Renal cortical epithelial cell (primary cell): ENCODE results near the gene DAP3. TPM values are rescaled to one million over a fixed set of nuclear protein-coding genes. Genes with fewer than 3 reads are reported as not detected.
"Not testable (repeated sequence)": the region's sequence is repeated elsewhere in the genome, so short reads cannot be mapped to it uniquely, and the experiment has no call there.

ENCODE experiments used
- DNase-seq: peaks from one replicate; pipeline ENCODE4 v3.0.0-alpha.2; 2011; ENCODE audit warnings: low read depth
- total RNA-seq: library from RNA; depleted of rRNA; stranded (reverse); fragments of >200 nt; gene quantifications from 2 replicates; pipeline ENCODE4 v1.2.3, GENCODE V29; 2014

Gene DAP3
- total RNA-seq, 1 donor from 2014 or later = 78.1 TPM

DNA sequence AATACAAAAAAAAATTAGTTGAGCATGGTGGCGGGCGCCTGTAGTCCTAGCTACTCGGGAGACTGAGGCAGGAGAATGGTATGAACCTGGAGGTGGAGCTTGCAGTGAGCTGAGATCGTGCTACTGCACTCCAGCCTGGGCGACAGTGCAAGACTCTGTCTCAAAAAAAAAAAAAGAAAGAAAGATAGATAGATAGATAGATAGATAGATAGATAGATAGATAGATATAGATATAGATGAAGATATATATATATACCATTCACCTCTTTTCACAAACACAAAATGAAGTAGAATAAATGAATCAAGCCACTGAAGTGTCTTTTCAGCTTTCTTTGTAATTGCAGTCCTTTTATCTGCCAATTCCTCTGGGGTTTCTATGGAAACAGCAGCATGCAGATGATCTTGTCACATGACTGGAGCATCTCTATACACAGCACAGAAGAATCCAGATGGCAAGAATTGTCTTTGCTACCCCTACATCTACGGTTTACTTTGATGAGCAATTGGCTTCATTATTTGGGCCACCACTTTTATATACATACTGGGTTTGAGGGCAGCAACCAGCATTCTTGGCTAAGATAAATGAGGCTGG lies 29.7 kb downstream of the DAP3 start:
- DNase-seq = not testable (repeated sequence)

DNA sequence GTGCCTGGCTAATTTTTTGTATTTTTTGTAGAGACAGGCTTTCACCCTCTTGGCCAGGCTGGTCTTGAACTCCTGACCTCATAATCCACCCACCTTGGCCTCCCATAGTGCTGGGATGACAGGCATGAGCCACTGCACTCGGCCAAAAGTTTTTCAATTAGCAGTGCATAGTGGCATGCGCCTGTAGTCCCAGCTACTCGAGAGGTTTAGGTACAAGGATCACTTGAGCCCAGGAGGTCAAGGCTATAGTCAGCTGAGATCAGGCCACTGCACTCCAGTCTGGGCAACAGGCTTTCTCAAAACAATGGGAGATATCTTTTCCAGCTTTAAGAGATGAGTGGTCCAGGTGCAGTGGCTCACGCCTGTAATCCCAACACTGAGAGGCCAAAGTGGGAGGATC lies 30.8 kb downstream of the DAP3 start:
- no peak for DNase-seq

DNA sequence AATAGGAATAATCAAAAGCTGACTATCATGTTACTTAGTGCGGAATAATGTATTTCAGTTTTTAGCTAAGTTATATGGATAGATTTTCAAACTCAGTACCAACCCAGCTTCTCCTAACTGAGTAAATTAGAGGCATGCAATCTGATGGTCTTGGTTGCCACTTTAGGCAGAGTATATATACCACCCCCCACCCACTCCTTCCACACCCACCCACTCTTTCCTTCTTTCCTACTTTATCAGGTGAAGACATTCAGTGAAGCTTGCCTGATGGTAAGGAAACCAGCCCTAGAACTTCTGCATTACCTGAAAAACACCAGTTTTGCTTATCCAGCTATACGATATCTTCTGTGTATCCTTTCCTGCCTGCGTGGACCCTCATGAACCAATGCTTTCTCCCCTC lies 36.3 kb downstream of the DAP3 start:
- DNase-seq = no peak

DNA sequence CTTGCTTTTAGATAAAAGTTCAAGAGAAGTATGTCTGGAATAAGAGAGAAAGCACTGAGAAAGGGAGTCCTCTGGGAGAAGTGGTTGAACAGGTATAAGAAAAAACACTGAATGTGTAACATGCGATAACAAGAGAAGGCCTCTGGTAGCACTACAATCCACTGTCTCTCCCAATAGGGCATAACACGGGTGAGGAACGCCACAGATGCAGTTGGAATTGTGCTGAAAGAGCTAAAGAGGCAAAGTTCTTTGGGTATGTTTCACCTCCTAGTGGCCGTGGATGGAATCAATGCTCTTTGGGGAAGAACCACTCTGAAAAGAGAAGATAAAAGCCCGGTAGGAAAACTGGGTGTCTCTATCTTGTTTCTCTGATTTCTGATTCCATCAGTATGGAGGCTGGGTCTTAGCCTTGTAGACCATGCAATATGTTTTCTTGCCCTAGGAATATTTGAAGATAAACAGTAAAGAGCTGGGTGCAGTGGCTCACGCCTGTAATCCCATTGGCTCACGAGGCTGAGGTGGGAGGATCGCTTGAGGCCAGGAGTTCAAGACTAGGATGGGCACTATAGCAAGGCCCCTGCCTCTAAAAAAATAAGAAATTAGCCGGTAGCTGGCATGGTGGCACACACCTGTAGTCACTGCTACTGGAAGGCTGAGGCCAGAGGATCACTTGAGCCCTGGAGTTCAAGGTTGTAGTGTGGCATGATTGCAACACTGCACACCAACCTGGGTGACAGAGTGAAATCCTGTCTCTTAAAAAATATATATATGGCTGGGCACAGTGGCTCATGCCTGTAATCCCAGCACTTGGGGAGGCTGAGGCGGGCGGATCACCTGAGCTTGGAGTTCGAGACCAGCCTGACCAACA lies 40.4 kb downstream of the DAP3 start:
- DNase-seq = peak; percentile 54

DNA sequence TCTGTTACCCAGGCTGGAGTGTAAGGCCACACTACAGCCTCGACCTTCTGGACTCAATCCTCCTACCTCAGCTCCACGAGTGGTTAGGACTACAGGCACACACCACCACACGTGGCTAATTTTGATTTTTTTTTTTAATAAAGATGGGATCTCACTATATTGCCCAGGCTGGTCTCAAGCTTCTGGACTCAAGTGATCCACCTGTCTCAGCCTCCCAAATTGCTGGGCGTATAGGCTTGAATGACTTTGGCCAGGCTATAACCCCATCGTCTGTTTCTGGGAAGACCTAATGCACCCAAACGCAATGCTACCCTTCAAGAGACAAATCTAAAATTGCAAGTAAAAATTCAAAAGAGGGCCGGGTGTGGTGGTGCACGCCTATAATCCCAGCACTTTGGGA lies 52.1 kb downstream of the DAP3 start:
- no peak for DNase-seq

DNA sequence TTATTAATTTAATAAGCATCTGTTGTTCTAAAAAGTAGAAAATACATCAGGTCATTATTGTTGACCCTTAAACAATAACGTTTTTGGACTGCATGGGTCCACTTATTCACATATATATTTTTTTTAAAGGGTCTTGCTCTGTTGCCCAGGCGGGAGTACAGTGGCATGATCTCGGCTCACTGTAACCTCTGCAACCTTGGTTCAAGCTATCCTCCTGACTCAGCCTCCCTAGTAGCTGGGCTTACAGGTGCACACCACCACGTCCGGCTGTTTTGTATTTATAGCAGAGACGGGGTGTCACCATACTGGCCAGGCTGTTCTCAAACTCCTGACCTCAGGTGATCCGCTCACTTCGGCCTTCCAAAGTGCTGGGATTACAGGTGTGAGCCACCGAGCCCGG lies 53.0 kb downstream of the DAP3 start:
- no peak for DNase-seq

DNA sequence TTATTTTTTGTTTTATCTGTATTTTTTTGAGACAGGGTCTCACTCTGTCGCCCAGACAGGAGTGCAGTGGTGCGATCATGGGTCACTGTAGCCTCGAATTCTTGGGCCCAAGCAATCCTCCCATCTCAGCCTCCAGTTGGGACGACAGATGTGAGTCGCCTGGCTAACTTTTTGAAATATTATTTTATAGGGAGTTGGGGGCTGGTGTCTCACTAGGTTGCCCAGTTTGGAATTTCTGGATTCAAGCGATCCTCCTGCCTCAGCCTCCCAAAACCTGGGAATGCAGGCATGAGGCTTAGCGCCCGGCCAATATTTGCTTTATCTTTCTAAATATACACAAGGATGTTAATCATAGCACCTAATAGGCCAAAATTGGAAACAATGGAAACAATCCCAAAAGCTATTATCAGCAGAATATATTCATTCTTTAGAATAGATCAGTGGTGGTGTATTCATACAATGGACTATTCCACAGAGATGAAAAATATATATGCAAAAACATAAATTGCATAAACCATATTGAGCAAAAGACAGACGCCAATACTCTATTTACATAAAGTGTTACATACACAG lies 55.9 kb downstream of the DAP3 start:
- DNase-seq = no peak

DNA sequence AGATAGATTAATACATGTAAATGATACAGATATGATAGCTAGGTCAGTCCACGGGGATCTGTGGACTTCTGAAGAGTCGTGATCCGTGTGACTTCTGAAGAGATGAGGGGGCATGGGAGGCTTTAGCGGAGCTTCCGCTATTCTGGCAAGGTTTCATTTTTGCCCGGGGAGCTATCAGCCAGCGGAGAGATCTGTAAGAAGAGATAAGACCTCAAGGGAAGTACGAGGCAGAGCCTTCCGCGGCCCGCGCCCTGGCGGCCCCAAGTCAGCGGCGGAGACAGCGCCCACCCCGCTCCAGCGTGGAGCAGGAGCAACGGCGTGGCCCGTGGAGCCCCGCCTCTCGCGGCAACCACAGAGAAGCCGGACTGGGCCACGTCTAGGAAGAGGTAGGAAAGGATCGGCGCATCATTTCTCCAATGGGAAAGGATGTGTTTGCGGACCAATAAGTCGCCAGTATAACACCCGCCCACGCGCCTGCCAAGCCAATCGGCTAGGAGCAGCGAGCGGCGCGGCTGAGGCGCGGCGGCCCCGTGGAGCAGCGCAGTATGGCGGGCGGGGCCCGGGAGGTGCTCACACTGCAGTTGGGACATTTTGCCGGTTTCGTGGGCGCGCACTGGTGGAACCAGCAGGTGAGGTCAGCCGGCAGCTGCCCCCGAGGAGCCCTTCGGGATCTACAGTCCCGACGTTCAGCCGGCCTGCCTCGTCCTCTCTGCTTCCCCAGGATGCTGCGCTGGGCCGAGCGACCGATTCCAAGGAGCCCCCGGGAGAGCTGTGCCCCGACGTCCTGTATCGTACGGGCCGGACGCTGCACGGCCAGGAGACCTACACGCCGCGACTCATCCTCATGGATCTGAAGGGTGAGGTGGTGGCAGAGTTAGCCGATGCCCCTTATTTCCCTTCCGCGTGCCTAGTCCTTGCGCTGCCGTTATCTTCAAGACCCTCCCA lies 56.7 kb downstream of the DAP3 start:
- DNase-seq = peak; percentile 97

DNA sequence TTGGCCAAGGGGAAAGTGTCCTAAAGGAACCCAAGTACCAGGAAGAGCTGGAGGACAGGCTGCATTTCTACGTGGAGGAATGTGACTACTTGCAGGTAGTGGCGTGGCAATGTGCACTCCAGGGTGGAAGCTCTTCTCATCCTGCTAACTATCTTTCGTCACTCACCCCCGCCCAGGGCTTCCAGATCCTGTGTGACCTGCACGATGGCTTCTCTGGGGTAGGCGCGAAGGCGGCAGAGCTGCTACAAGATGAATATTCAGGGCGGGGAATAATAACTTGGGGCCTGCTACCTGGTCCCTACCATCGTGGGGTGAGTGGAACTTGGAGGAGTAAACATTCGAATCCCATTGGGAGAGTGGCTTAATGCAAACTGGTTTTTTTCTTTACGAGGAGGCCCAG lies 58.7 kb downstream of the DAP3 start:
- not testable (repeated sequence) for DNase-seq

DNA sequence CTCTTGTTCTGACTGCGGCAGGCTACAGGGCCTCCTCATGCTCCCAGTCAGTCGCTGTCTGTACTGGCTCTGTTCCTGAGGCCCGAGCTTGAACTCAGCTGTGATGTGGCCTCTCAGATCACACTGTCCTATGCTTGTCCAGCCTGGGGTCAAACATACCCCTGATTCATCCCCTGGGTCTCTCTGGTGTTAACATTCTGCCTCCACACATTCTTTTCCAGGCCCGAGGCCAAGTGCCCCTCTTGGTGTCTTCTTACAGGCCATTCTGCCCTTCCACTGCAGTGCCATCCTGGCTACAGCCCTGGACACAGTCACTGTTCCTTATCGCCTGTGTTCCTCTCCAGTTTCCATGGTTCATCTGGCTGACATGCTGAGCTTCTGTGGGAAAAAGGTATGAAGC lies 59.2 kb downstream of the DAP3 start:
- not testable (repeated sequence) for DNase-seq

DNA sequence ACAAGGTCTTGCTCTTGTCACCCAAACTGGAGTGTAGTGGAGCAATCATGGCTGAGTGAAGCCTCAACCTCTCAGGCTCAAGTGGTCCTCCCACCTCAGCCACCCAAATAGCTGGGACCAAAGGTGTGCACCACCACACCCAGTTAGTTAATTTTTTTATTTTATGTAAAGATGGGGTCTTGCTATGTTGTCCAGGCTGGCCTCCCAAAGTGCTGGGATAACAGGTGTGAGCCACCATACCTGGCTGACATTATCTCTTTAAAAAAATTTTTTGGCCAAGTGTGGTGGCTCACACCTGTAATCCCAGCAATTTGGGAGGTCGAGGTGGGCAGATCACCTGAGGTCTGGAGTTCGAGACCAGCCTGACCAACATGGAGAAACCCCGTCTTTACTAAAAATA lies 70.1 kb downstream of the DAP3 start:
- DNase-seq = not testable (repeated sequence)

DNA sequence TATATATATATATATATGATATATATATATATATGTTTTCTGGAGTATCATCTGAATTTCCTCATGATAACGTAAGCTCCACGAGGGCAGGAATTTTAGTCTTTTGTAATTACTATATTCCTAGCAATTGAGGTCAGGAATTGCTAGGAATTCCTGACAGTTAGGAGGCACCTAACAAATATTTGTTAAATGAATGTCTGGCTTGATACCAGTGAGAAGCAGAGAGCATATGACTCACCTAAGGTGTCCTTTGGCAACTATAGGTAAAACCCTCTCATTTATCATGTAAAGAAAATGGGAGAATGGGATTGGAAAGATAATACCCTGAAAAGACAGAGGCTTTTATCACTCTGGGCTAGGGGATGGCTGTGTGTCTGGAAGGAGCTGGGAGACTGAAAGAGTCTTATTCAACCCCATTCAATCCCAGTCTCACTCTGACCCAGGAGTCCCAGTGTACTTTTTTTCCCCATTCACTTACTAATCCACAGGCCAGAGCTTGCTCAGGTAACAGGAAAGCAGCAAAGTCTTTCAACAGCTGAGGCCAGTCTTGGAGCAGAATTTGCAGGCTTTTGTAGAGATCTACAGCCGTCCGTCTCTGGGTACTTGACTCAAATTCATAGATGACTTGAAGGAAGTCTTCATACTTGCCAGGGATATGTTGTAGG lies 71.2 kb downstream of the DAP3 start:
- peak; percentile 11 for DNase-seq

DNA sequence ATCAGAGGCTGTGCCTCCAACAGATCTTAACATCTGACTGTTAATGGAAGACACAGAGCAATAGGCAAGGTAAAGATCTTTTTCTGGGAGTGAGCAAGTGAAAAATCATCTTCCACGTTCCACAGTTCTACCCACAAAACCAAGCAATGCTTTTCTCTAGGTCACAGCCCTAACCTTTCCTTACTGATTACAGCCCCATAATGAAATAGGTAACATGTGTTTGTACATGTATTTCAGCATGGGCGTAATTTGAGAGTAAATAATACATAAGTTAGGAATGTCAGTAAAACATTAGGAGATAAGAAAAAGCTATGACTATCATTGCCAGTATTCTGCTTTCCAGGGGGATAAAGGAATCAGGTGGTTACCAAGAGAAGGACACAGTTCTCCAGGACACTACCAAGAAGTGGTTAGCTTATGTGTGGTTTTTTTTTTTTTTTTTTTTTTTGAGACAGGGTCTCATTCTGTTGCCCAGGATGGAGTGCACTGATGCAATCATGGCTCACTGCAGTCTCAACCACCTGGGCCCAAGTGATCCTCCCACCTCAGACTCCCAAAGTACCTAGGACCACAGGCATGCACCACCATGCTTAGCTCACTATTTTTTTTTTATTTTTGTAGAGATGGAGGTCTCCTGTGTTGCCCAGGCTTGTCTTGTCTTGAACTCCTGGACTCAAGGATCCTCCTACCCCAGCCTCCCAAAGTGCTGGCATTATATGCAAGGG lies 72.0 kb downstream of the DAP3 start:
- no peak for DNase-seq

DNA sequence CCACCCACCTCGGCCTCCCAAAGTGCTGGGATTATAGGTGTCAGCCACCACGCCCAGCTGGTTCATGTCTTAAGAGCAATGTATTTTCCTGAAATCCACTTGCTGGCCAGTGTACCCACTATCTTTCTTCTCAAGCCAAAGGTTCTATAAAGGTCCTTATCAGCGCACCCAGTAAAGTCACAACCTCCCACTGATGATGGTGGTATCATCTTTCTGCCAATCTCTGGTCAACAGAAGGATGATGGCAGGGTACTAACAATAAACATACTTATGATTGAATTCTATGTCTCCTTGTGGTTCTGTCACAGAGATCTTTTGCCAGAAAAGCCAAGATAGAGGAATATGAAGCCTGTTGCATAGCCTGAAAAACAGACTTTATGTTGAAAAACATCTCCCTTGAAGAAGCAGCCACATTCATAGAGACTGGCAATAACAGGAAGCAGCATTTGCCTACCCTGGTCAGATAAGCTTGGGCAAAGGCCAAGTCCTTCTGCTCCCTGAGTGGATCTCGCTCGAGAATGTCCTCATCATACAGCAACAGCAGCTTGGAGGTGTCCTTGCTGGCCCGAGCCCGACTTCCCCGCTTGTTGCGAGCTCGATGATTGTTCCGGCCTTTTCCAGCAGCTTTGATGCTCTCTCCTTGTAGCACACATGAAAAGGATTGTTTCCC lies 73.0 kb downstream of the DAP3 start:
- no peak for DNase-seq

DNA sequence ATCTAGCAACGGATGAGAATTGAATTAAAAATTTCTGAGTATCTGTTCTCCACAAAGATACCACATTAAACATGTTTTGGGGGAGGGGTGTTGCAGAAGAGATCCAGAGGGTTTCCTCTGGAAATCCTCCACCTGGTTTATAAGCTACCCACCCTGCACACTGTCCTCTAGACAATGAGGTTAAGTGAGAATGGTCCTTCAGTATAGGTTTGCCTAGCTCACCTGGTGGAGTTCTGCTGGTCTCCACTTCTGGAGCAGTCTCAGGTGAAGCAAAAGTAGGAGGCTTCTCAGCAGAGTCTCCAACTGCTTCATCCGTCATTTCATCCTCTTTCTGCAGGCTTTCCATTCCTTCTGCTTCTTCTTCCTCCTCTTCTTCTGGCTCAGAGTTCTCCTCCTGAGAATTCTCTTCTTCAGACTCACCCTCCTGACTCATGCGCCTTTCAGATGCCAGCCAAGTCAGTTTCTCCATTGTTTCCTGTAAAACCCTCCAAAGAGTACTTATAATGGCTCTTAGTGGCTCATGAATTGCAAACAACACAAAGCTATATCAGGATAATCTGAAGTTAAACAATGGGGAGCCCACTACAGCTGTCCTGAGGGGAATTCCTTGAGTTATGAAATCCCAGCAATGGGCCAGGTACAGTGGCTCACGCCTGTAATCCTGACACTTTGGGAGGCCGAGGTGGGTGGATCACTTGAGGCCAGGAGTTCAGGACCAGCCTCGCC lies 74.4 kb downstream of the DAP3 start:
- DNase-seq = peak; percentile 92

DNA sequence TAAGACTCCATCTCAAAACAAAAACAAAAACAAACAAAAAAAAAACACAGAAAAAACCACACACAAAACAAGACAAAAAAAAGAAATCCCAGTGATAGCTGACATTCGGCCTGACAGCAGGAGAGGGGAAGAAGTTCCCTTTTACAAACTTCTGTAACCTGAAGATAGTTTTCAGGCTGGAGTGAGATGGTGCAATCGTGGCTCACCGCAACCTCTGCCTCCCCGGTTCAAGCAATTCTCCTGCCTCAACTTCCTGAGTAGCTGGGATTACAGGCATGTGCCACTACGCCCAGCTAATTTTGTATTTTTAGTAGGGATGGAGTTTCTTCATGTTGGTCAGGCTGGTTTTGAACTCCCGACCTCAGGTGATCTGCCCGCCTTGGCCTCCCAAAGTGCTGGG lies 75.1 kb downstream of the DAP3 start:
- not testable (repeated sequence) for DNase-seq

DNA sequence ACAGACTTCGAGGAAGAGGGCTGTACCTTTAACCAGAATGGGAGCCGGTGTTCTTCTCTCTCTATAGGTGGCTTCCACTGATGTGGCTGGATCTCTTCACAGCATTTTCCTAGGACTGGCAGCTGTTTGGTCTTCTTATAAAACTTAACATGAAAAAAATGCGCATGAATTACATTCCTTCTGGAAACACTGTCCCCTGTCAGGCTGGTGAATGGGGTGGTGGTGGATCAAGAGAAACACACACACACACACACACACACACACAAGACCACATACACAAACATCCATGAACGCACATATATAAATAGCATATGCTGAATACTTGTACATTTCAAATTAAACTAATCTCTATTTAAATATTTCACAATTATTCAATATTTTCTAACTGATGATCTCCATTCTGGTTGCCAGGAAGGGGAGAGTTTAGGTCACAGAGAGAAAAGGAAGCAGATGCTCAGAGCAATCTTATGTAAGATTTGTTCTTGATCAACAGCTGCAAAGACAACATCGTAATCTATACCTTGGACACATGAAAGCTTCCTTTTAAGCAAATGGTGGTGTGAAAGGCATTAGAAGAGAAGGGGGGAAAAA lies 78.6 kb downstream of the DAP3 start:
- not testable (repeated sequence) for DNase-seq

DNA sequence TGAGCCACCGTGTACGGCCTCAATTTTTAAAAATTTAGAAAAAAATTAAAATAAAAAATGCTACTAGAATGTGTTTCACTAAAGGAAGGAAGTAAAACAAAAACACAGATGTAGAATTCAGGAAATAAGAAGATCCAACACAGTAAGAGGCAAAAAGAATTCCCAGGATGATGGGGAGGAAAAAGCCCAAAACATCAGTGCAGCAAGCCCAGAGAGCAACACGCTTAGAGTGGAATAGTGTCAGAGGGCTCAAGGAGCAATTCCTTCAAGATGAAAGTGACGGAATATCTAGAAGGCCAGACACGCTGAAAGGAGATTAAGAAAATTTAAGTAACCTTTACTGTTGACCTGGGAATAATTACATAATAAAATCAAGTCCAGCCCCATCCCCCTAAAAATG lies 80.4 kb downstream of the DAP3 start:
- DNase-seq = no peak

DNA sequence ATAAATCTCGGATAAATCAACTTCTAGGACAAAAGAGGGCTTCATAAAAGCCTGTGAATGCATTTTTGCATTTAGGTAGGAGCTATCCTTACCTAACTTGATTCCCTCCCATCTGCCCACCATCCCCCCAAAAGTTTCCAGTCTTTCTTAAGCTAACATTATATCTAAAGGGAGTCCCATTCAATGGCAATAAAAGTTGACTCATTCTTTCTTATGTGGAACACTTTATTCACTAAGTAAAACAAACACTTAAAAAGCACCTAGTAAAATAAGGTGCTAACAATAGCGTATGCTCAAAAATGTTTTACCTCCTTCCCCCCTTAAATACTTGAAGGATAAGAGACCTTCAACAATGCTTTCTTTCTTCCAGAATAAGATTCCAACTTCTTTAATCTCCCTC lies 84.3 kb downstream of the DAP3 start:
- DNase-seq = no peak
